Renal cortical epithelial cell (primary cell): ENCODE data around the gene OFD1. TPM values are rescaled to one million over a fixed set of nuclear protein-coding genes. Genes with fewer than 3 reads are reported as not detected.

Source experiments
- DNase-seq: peaks from one replicate; pipeline ENCODE4 v3.0.0-alpha.2; 2011; ENCODE audit warnings: low read depth
- total RNA-seq: library from RNA; depleted of rRNA; stranded (reverse); fragments of >200 nt; gene quantifications from 2 replicates; pipeline ENCODE4 v1.2.3, GENCODE V29; 2014

Gene OFD1
- total RNA-seq, 1 donor from 2014 or later = 27.3 TPM

- DNase-seq = peak; percentile 36
Observed at GRCh38 chrX:13752141-13752540, 17.6 kb downstream of the OFD1 start.

- DNase-seq = no peak
Observed at GRCh38 chrX:13752646-13753045, 18.1 kb downstream of the OFD1 start.

- DNase-seq = no peak
Observed at GRCh38 chrX:13754765-13755164, 20.2 kb downstream of the OFD1 start.

- no peak for DNase-seq
Observed at GRCh38 chrX:13755254-13755653, 20.7 kb downstream of the OFD1 start.

- no peak for DNase-seq
Observed at GRCh38 chrX:13756381-13756780, 21.8 kb downstream of the OFD1 start.

- DNase-seq = no peak
Observed at GRCh38 chrX:13759152-13759718, 24.7 kb downstream of the OFD1 start.

- DNase-seq = no peak
Observed at GRCh38 chrX:13760426-13760825, 25.9 kb downstream of the OFD1 start.

GRCh38 chrX:13761606-13762414, 27.3 kb downstream of the OFD1 start:
- DNase-seq = peak; percentile 64

- no peak for DNase-seq
Observed at GRCh38 chrX:13763489-13763888, 28.9 kb downstream of the OFD1 start.

- DNase-seq = no peak
Observed at GRCh38 chrX:13764281-13764680, 29.7 kb downstream of the OFD1 start.

- DNase-seq = no peak
Observed at GRCh38 chrX:13764765-13765164, 30.2 kb downstream of the OFD1 start.

- DNase-seq = no peak
Observed at GRCh38 chrX:13768939-13769338, 34.4 kb downstream of the OFD1 start.

GRCh38 chrX:13770013-13770535, 35.5 kb downstream of the OFD1 start:
- DNase-seq = no peak

GRCh38 chrX:13774696-13775095, 40.1 kb downstream of the OFD1 start:
- no peak for DNase-seq

- no peak for DNase-seq
Observed at GRCh38 chrX:13775837-13776236, 41.3 kb downstream of the OFD1 start.

GRCh38 chrX:13776387-13776786, 41.8 kb downstream of the OFD1 start:
- no peak for DNase-seq

- DNase-seq = peak; percentile 28
Observed at GRCh38 chrX:13778916-13779315, 44.4 kb downstream of the OFD1 start.

- DNase-seq = no peak
Observed at GRCh38 chrX:13780868-13781427, 46.4 kb downstream of the OFD1 start.

- no peak for DNase-seq
Observed at GRCh38 chrX:13786048-13786447, 51.5 kb downstream of the OFD1 start.

- DNase-seq = peak; percentile 10
Observed at GRCh38 chrX:13790206-13791131, 55.9 kb downstream of the OFD1 start.

- no peak for DNase-seq
Observed at GRCh38 chrX:13791145-13791544, 56.6 kb downstream of the OFD1 start.

GRCh38 chrX:13791559-13791958, 57.0 kb downstream of the OFD1 start:
- DNase-seq = peak; percentile 11
